Measurements from ENCODE around the gene TRIP12.

Gene TRIP12

DNA sequence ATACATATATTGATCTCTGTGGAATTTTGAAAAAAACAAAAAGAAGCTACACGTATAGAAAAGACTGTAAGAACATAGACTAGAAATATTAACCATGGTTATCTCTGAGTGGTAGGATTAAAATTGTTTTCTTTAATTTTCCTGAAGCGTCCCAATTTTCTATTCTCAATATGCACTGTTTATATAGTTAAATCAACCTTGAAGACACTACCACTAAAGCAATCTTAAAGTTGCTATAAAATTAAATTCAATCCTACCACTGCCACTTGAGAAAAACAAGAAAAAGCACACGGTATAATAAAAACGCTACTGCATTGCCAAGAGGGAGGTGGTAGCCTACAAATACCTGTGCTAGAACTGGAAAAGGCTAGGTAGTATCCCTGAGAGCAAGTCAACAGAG, 47.2 kb downstream of the TRIP12 start:
- Histone ChIP-seq H3K36me3 (ENCODE audit: insufficient read depth, insufficient read length, low read length) (peaks cover 48% of the 10 kb centered on the region), H3K4me3 (ENCODE audit: insufficient read length, low read depth) (no peak overlapping the region), H3K9ac (ENCODE audit: insufficient read length, low read depth) (no peak overlapping the region), H3K27me3 (ENCODE audit: insufficient read depth, insufficient read length) (no peaks in the 10 kb centered on the region), H3K4me1 (ENCODE audit: insufficient read depth, insufficient read length) (no peaks in the 10 kb centered on the region), H3K9me3 (ENCODE audit: insufficient read depth, low read length) (no peaks in the 10 kb centered on the region)
- no peak for DNase-seq (ENCODE audit: low read depth, low spot score)
- TF ChIP-seq YY1 (IDR thresholded peaks at IDR 0.05; ENCODE audit: insufficient read depth, insufficient read length) (no peak), ZNF274 (IDR thresholded peaks at IDR 0.05; ENCODE audit: low read depth, low read length) (no peak)

- Histone ChIP-seq H3K36me3 (ENCODE audit: insufficient read depth, insufficient read length, low read length) (peaks cover 44% of the 10 kb centered on the region), H3K4me3 (ENCODE audit: insufficient read length, low read depth) (no peak overlapping the region), H3K27me3 (ENCODE audit: insufficient read depth, insufficient read length) (no peaks in the 10 kb centered on the region), H3K9ac (ENCODE audit: insufficient read length, low read depth) (no peak overlapping the region), H3K9me3 (ENCODE audit: insufficient read depth, low read length) (no peaks in the 10 kb centered on the region), H3K4me1 (ENCODE audit: insufficient read depth, insufficient read length) (no peaks in the 10 kb centered on the region)
- TF ChIP-seq SUZ12 (IDR thresholded peaks at IDR 0.05; ENCODE audit: extremely low read depth, insufficient read depth, insufficient read length) (no peak), YY1 (IDR thresholded peaks at IDR 0.05; ENCODE audit: insufficient read depth, insufficient read length) (no peak), ZNF274 (IDR thresholded peaks at IDR 0.05; ENCODE audit: low read depth, low read length) (no peak)
- DNase-seq (ENCODE audit: low read depth, low spot score): no peak
Measured at GRCh38 chr2:229873123-229873581, 48.7 kb downstream of the TRIP12 start.

DNA sequence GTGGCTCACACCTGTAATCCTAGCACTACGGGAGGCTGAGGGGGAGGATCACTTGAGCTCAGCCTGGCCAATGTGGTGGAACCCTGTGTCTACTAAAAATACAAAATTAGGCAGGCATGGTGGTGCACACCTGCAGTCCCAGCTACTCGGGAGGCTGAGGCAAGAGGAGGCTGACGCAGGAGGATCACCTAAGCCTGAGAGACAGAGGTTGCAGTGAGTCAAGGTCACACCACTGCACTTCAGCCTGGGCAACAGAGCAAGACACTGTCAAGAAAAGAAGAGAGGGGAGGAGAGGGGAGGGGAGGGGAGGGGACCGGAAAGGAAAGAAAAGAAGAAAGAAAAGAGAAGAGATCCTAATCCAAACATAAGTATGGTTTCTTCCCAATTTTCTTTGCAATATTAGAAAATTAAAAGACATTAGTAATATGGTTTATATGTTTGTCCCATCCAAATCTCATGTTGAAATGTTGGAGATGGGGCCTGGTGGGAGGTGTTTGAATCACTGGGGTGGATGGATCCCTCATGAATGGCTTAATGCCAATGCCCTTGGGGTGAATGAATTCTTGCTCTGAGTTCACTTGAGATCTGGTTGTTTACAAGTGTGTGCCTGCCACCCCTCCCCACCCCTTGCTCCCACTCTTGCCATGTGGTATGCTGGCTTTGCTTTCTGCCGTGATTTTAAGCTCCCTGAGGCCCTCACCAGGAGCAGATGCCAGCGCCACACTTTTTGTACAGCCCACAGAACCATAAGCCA, 50.7 kb downstream of the TRIP12 start:
- Histone ChIP-seq H3K9ac (ENCODE audit: insufficient read length, low read depth) (no peak overlapping the region), H3K4me3 (ENCODE audit: insufficient read length, low read depth) (no peak overlapping the region), H3K27me3 (ENCODE audit: insufficient read depth, insufficient read length) (no peaks in the 10 kb centered on the region), H3K9me3 (ENCODE audit: insufficient read depth, low read length) (no peaks in the 10 kb centered on the region), H3K4me1 (ENCODE audit: insufficient read depth, insufficient read length) (no peaks in the 10 kb centered on the region), H3K36me3 (ENCODE audit: insufficient read depth, insufficient read length, low read length) (peaks cover 34% of the 10 kb centered on the region)
- TF ChIP-seq YY1 (IDR thresholded peaks at IDR 0.05; ENCODE audit: insufficient read depth, insufficient read length) (no peak), SUZ12 (IDR thresholded peaks at IDR 0.05; ENCODE audit: extremely low read depth, insufficient read depth, insufficient read length) (no peak), ZNF274 (IDR thresholded peaks at IDR 0.05; ENCODE audit: low read depth, low read length) (no peak)
- DNase-seq (ENCODE audit: low read depth, low spot score): no peak

GRCh38 chr2:229869226-229869625, 52.6 kb downstream of the TRIP12 start:
- Histone ChIP-seq H3K9ac (ENCODE audit: insufficient read length, low read depth) (no peak overlapping the region), H3K9me3 (ENCODE audit: insufficient read depth, low read length) (no peaks in the 10 kb centered on the region), H3K27me3 (ENCODE audit: insufficient read depth, insufficient read length) (no peaks in the 10 kb centered on the region), H3K36me3 (ENCODE audit: insufficient read depth, insufficient read length, low read length) (peaks cover 28% of the 10 kb centered on the region), H3K4me1 (ENCODE audit: insufficient read depth, insufficient read length) (no peaks in the 10 kb centered on the region), H3K4me3 (ENCODE audit: insufficient read length, low read depth) (no peak overlapping the region)
- no peak for DNase-seq (ENCODE audit: low read depth, low spot score)
- no peak for TF ChIP-seq YY1 (IDR thresholded peaks at IDR 0.05; ENCODE audit: insufficient read depth, insufficient read length)
- TF ChIP-seq ZNF274 (IDR thresholded peaks at IDR 0.05; ENCODE audit: low read depth, low read length): no peak
- no peak for TF ChIP-seq SUZ12 (IDR thresholded peaks at IDR 0.05; ENCODE audit: extremely low read depth, insufficient read depth, insufficient read length)

DNA sequence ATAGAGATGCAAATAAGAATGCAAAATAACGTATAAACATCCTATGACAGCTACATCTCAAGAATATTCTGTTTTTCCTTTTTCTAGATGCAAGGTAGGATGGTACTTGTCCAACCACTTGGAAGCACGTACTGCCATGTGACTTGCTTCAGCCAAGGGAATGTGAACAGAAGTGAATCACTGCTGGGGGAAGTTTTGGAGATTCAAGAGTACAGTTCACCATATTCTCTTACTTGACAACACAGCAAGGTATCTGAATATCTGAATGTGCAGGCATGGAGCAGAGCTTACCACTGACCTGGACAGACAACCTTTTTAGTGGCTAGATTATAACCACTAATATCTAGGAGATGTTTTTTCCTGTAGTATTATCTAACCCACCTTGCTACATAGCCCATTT, 53.0 kb downstream of the TRIP12 start:
- Histone ChIP-seq H3K36me3 (ENCODE audit: insufficient read depth, insufficient read length, low read length) (peaks cover 28% of the 10 kb centered on the region), H3K27me3 (ENCODE audit: insufficient read depth, insufficient read length) (no peaks in the 10 kb centered on the region), H3K9me3 (ENCODE audit: insufficient read depth, low read length) (no peaks in the 10 kb centered on the region), H3K4me1 (ENCODE audit: insufficient read depth, insufficient read length) (no peaks in the 10 kb centered on the region), H3K4me3 (ENCODE audit: insufficient read length, low read depth) (no peak overlapping the region), H3K9ac (ENCODE audit: insufficient read length, low read depth) (no peak overlapping the region)
- no peak for TF ChIP-seq ZNF274 (IDR thresholded peaks at IDR 0.05; ENCODE audit: low read depth, low read length)
- TF ChIP-seq YY1 (IDR thresholded peaks at IDR 0.05; ENCODE audit: insufficient read depth, insufficient read length): no peak
- TF ChIP-seq SUZ12 (IDR thresholded peaks at IDR 0.05; ENCODE audit: extremely low read depth, insufficient read depth, insufficient read length): no peak
- no peak for DNase-seq (ENCODE audit: low read depth, low spot score)

- Histone ChIP-seq H3K9ac (ENCODE audit: insufficient read length, low read depth) (no peak overlapping the region), H3K4me1 (ENCODE audit: insufficient read depth, insufficient read length) (no peaks in the 10 kb centered on the region), H3K9me3 (ENCODE audit: insufficient read depth, low read length) (no peaks in the 10 kb centered on the region), H3K27me3 (ENCODE audit: insufficient read depth, insufficient read length) (no peaks in the 10 kb centered on the region), H3K4me3 (ENCODE audit: insufficient read length, low read depth) (no peak overlapping the region), H3K36me3 (ENCODE audit: insufficient read depth, insufficient read length, low read length) (peaks cover 21% of the 10 kb centered on the region)
- TF ChIP-seq ZNF274 (IDR thresholded peaks at IDR 0.05; ENCODE audit: low read depth, low read length): no peak
- TF ChIP-seq SUZ12 (IDR thresholded peaks at IDR 0.05; ENCODE audit: extremely low read depth, insufficient read depth, insufficient read length): no peak
- no peak for TF ChIP-seq YY1 (IDR thresholded peaks at IDR 0.05; ENCODE audit: insufficient read depth, insufficient read length)
- DNase-seq (ENCODE audit: low read depth, low spot score): no peak
Measured at GRCh38 chr2:229865033-229865432, 56.8 kb downstream of the TRIP12 start.

- Histone ChIP-seq H3K9ac (ENCODE audit: insufficient read length, low read depth) (no peak overlapping the region), H3K27me3 (ENCODE audit: insufficient read depth, insufficient read length) (no peaks in the 10 kb centered on the region), H3K9me3 (ENCODE audit: insufficient read depth, low read length) (no peaks in the 10 kb centered on the region), H3K4me1 (ENCODE audit: insufficient read depth, insufficient read length) (no peaks in the 10 kb centered on the region), H3K36me3 (ENCODE audit: insufficient read depth, insufficient read length, low read length) (peaks cover 37% of the 10 kb centered on the region), H3K4me3 (ENCODE audit: insufficient read length, low read depth) (no peak overlapping the region)
- DNase-seq (ENCODE audit: low read depth, low spot score): no peak
- TF ChIP-seq SUZ12 (IDR thresholded peaks at IDR 0.05; ENCODE audit: extremely low read depth, insufficient read depth, insufficient read length) (no peak), YY1 (IDR thresholded peaks at IDR 0.05; ENCODE audit: insufficient read depth, insufficient read length) (no peak), ZNF274 (IDR thresholded peaks at IDR 0.05; ENCODE audit: low read depth, low read length) (no peak)
Measured at GRCh38 chr2:229861431-229861830, 60.4 kb downstream of the TRIP12 start.
